ENCODE measurements around the gene CBY3.
"Not testable (repeated sequence)": the region's sequence is repeated elsewhere in the genome, so short reads cannot be mapped to it uniquely, and the experiment has no call there.

The CBY3 gene

GRCh38 chr5:179668391-179668790 is 12.4 kb downstream of the CBY3 start:
- DNase-seq (ENCODE audit: low spot score), result no peak

DNA sequence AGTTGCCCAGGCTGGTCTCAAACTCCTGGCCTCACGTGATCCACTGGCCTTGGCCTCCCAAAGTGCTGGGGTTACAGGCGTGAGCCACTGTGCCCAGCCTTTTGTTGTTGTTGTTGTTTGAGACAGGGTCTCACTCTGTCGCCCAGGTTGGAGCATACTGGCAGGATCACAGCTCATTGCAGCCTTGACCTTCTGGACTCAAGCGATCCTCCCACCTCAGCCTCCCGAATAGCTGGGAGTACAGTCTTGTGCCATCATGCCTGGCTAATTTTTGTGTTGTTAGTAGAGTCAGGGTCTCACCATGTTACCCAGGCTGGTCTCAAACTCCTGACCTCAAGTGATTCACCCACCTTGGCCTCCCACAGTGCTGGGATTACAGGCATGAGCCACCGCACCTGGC is 19.2 kb downstream of the CBY3 start:
- not testable (repeated sequence) for DNase-seq (ENCODE audit: low spot score)

GRCh38 chr5:179658179-179658856 is 22.5 kb downstream of the CBY3 start:
- peak; percentile 22 for DNase-seq (ENCODE audit: low spot score)

GRCh38 chr5:179657302-179658178 is 23.3 kb downstream of the CBY3 start:
- not testable (repeated sequence) for DNase-seq (ENCODE audit: low spot score)

DNA sequence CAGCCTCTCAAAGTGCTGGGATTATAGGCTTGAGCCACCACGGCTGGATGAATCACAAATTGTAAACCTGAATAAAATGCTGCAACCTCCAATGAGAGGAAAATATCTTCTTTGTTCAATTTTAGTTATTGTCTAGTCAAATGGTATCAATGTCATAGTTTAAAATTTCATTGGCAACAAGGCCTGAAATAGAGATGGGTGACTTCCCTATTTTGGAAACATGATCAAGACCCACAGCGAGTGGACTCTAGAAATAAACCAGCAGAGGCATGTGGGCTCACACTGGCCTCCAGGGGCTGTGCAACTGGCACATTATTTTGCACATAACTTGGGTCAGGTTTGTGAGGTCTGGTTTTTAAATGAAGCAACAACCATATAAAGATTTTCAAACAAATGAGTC is 27.7 kb downstream of the CBY3 start:
- not testable (repeated sequence) for DNase-seq (ENCODE audit: low spot score)

GRCh38 chr5:179650245-179650644 is 30.6 kb downstream of the CBY3 start:
- not testable (repeated sequence) for DNase-seq (ENCODE audit: low spot score)

GRCh38 chr5:179649166-179649703 is 31.6 kb downstream of the CBY3 start:
- not testable (repeated sequence) for DNase-seq (ENCODE audit: low spot score)

- DNase-seq (ENCODE audit: low spot score), result no peak
Measured at GRCh38 chr5:179648410-179648809, 32.4 kb downstream of the CBY3 start.

DNA sequence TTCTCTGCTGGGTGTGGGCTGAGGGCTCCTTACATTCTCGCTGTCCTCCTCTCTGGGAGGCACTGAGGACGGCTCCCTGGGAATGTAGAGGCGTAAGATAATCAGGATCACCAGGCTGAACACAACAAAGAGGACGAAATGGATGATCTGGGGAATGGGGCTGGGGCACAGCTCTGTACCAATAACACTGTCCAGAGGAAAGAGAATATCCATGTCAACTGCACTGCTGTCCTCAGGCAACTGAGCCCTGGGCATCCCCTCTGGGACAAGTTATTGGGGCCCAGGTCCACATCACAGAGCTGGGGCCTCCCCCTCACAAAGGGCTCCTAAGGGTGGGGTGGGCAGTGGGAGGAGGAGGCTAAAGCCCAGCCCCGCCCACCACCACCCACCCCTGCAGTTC is 36.1 kb downstream of the CBY3 start:
- DNase-seq (ENCODE audit: low spot score), result not testable (repeated sequence)

DNA sequence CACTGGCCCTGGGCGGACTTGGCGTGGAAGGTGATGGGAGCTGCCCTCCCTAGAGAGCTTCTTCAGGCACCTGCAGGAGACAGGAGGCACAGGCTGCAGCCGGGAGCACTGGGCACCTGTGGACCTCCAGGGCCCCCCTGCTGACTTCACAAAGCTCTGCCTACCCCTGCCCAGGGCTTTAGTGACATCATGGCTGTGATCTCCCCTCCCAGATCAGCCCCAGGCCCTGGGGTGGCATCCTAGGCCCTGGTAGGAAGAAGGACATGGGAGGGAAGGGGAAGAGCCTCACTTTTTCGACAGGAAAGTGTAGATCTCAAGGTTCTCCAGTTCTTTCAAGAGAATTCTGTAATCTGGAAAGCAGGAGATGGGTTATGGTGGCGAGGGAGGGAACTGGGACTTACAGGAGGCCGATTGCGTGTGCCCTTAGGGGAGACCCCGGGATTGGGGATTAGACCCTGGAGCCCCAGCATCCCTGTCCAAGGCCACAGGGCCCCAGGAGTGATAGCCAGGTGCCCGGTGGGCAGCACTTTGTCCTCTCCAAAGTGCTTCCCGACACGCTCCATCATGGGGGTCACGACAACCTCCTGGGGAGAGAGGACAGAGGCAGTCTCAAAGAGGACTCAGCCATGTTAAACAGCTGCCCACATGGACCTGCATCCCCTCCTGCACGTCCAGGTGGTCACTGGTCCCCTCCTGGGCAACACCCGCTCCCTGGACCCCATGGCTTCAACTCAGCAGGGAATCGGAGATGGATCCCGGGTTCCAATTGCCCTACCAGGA is 37.5 kb downstream of the CBY3 start:
- not testable (repeated sequence) for DNase-seq (ENCODE audit: low spot score)

GRCh38 chr5:179642626-179643025 is 38.2 kb downstream of the CBY3 start:
- not testable (repeated sequence) for DNase-seq (ENCODE audit: low spot score)

- DNase-seq (ENCODE audit: low spot score), result not testable (repeated sequence)
Measured at GRCh38 chr5:179641745-179642144, 39.1 kb downstream of the CBY3 start.

- DNase-seq (ENCODE audit: low spot score), result not testable (repeated sequence)
Measured at GRCh38 chr5:179639296-179639695, 41.5 kb downstream of the CBY3 start.

GRCh38 chr5:179634370-179635172 is 46.3 kb downstream of the CBY3 start:
- DNase-seq (ENCODE audit: low spot score), result not testable (repeated sequence)

DNA sequence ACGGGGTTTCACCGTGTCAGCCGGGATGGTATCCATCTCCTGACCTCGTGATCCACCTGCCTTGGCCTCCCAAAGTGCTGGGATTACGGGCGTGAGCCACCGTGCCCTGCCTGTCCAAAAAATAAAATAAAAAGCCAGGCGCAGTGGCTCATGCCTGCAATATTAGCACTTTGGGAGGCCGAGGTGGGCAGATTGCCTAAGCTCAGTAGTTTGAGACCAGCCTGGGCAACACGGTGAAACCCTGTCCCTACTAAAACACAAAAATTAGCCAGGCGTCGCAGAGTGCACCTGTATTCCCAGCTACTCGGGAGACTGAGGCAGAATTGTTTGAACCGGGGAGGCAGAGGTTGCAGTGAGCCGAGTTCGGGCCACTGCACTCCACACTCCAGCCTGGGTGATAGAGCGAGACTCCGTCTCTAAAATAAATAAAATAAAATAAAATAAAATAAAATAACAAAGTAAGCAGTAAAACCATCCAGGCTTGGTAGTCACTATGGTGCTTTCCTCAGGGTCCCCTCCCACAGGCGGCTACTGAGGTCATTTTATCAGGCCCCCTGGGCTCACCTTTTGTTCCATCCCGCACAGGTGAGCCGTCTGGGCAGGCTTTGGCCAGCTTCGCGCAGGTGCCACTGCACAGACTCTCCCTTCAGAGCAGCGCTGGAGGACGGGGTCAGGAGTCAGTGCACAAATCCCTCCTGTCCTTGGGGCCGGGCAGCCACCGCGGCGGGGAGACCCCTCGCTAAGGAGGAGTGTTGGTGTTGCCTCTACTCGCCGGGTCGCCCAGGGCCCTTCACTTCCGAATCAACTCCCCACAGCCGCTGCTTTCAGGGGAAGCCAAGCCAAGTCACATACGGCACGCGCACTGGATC is 47.1 kb downstream of the CBY3 start:
- not testable (repeated sequence) for DNase-seq (ENCODE audit: low spot score)
